ENCODE results near the gene CATSPER3.

CATSPER3 gene

DNA sequence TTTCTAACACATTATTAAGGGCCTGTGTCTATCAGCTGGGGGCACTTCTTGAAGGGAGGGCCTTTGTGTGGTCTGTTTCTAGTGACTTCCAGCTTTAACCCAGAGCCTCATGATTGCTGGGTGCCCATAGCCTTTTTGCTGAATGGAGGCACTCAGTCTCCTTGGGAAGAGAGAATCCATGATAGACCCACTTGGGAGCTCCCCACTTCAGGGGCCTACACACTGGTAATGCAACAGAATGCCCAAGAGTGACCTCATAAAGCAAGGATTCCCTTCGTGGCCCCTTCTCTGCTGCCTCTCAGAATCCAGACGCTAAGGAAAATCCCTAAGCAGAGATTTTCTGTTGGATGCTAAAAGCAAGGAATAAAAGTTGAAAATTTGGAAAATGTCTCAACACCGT, at the start of gene CATSPER3:
CATSPER3 (plus strand) TSS at position 301 of the 400 bp plus-strand sequence; CDS start at position 386, 85 bp downstream.
- no peak for DNase-seq (ENCODE audit: low read depth in 3 of 3)

DNA sequence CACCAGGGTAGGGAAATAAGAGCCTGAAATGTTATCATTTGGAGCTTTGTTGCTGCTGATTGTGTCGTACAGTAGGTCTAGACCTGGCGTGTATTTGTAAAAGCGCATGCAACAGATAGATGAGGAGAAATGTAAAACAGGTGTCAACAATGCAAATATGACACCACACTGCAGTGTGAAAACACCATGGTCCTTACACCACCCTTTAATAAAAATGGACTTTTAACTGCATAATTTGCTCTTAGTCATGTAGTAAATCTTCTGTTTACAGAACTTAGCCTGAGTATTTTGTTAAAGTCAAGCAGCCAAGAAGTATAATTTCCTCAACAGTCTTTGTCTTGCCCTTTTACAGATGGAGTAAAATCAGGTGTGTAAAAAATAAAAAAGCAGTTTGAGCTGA, 48.8 kb upstream of the CATSPER3 start:
- DNase-seq (ENCODE audit: low read depth in 3 of 3), result no peak

- no peak for DNase-seq (ENCODE audit: low read depth in 3 of 3)
Observed at GRCh38 chr5:134920848-134921575, 46.7 kb upstream of the CATSPER3 start.

DNA sequence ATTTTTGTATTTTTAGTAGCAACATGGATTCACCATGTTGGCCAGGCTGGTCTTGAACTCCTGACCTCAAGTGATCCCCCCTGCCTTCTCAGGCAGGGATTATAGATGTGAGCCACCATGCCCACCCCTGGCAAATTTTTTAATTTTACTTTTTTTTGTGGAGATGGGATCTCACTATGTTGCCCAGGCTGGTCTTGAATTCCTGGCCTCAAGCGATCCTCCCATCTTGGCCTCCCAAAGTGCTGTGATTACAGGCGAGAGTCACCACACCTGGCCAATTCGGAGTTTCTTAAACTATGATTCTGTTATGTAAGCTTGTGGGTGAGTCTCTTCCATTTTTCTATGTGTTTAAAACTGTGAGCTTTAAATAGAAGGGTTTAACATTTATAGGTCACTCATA, 35.2 kb upstream of the CATSPER3 start:
- DNase-seq (ENCODE audit: low read depth in 3 of 3), result no peak

- no peak for DNase-seq (ENCODE audit: low read depth in 3 of 3)
Observed at GRCh38 chr5:134934202-134934601, 33.5 kb upstream of the CATSPER3 start.

DNA sequence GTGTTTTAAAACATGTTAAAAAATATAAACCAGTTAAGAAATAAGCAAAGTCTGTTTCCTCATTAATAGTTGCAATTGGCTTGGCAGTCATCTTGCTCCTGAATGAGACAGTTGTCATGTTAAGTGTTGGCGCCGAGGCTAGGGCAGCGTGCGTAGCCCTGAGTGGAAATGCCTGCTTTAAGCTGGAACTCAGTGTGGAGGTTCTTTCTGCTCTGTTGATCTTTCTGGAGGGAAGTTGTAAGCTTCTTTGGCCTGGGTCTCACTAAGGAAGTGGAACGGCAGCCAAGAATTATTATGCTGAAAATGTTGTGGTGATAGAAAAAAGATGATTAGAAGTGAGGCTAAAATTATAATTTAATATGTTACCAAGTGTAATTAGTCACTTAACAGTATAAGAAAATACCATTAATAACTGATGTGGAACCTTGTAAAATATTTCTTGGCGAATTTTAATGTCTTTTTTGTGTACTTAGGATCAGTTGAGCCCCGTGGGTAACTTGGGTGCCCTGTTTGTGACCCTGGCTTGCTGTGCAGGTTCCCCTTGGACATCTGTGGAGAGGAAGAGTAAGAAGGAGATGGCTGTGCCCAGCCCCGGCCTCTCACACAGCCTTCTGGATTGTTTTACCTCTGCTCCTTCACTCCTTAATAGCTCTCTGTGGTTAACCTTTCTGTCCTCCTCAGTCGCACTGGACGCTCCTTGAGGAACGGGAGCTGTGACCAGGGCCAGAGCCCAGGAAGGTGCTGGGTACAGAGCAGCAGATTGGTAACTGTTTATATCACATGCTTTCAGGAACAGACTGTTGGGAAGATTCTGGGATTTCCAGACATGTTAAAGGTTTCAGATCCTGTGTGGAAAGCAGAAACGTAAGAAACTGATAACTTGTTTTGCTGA, 31.8 kb upstream of the CATSPER3 start:
- DNase-seq (ENCODE audit: low read depth in 3 of 3), result no peak

GRCh38 chr5:134937526-134937925, 30.2 kb upstream of the CATSPER3 start:
- no peak for DNase-seq (ENCODE audit: low read depth in 3 of 3)

DNA sequence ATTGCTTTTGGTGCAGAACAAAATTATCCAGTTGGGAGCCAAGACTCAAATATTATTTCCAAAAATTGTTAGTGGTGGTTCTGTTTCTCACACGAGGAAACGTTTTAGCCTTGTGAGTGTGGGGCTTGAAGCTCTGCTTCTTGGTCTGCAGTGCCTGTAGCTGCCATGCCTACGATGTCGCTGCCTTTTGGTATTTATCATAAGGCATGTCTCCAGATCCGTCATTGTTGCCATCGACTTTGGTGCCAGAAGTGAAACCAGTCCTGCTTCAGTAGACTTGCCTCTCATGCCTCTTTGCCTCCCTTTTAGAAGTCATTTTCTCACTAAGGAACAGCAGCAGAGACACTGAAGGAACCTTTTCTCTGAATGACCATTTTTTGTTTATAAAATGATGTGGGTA, 29.7 kb upstream of the CATSPER3 start:
- no peak for DNase-seq (ENCODE audit: low read depth in 3 of 3)

DNA sequence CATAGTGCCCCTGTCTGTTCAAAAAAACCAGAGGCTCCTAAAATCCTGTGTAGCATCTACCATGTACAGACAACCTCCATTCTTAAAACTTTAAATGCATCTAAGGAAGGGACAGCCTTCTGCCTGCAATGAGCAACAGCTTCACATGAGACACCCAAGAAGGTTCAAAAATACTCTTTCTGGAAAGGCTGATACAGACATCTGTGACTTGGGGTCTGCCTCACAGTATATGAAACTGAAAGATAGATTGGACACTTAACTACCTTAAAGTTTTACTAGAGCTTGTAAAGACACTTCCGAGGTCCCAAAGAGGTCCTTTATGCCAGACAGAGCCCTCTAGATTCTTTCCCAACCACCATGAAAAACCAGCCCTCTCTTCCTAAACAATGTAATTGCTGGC, 28.2 kb upstream of the CATSPER3 start:
- DNase-seq (ENCODE audit: low read depth in 3 of 3), result no peak

- DNase-seq (ENCODE audit: low read depth in 3 of 3), result no peak
Observed at GRCh38 chr5:134943547-134943946, 24.2 kb upstream of the CATSPER3 start.

GRCh38 chr5:134944630-134945029, 23.1 kb upstream of the CATSPER3 start:
- no peak for DNase-seq (ENCODE audit: low read depth in 3 of 3)

- DNase-seq (ENCODE audit: low read depth in 3 of 3), result no peak
Observed at GRCh38 chr5:134945041-134945440, 22.7 kb upstream of the CATSPER3 start.

DNA sequence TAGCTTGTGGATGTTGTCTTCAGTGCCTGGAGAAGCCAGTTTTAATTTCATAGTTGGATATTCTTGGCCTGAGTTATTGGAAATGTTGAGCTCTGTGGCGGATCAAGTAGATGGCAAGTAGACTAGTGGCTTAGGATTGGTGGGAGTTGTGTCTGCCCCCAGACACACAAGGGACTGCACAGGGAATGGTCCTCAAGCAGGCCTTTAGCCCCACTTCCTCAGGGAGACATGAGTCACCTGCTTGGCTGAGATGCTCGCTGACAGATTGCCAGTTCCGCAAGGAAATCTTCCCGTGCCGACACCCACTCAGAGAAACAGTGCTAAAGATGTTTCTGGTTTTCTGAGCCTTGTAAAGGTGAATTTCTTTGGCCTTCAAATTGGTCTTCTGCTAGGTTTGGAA, 18.8 kb upstream of the CATSPER3 start:
- no peak for DNase-seq (ENCODE audit: low read depth in 3 of 3)

DNA sequence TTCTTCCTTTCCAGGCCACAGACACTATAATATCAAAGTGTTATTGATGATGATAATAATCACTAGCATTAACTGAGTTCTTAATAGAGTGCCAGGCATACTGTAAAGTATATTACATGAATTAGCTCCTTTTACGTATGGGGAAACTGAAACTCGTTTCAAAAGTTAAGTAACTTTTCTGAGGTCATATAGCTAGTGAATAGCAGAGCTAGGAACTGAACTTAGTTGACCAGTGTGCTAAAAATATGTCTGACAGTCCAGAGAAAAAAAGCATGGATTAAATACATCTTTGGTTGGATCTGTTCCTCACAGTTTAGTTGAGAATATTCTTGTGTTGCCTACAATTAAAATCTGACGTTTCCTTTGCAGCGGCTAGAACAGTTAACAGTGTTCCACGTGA, 18.4 kb upstream of the CATSPER3 start:
- DNase-seq (ENCODE audit: low read depth in 3 of 3), result no peak

DNA sequence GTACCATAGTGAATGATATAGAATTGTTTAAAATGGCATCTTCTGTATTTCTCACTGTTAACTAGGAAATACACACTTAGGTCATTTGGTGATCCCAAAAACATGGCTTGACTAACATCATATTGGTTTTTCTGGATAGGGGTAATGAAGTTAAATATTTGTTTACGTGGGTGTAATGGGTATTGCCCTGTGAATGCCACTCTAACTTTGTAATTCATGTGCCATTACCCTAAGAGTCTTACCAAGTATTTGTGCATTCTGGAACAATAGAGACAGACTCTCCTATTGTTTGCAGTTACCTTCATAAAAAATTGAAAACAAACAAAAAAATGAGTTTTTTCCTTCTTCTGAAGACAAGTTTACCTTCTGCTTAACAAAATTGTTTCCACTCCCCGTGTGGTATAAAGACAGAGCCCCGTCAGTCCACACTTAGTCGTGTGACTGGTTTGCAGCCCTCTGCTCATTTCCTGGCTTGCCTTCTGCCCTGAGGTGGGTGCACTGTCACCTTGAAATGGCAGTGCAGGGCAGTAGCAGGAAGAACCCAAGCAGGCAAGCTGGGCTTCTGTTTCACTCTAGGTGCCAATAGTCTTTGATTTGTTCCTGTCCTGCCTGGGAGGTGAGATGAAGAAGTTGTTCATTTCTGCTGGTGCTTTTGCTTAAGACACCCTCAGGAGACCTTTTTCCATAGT, 9.6 kb upstream of the CATSPER3 start:
- no peak for DNase-seq (ENCODE audit: low read depth in 3 of 3)

- no peak for DNase-seq (ENCODE audit: low read depth in 3 of 3)
Observed at GRCh38 chr5:134958755-134959154, 9.0 kb upstream of the CATSPER3 start.

- DNase-seq (ENCODE audit: low read depth in 3 of 3), result no peak
Observed at GRCh38 chr5:134963098-134963497, 4.6 kb upstream of the CATSPER3 start.

DNA sequence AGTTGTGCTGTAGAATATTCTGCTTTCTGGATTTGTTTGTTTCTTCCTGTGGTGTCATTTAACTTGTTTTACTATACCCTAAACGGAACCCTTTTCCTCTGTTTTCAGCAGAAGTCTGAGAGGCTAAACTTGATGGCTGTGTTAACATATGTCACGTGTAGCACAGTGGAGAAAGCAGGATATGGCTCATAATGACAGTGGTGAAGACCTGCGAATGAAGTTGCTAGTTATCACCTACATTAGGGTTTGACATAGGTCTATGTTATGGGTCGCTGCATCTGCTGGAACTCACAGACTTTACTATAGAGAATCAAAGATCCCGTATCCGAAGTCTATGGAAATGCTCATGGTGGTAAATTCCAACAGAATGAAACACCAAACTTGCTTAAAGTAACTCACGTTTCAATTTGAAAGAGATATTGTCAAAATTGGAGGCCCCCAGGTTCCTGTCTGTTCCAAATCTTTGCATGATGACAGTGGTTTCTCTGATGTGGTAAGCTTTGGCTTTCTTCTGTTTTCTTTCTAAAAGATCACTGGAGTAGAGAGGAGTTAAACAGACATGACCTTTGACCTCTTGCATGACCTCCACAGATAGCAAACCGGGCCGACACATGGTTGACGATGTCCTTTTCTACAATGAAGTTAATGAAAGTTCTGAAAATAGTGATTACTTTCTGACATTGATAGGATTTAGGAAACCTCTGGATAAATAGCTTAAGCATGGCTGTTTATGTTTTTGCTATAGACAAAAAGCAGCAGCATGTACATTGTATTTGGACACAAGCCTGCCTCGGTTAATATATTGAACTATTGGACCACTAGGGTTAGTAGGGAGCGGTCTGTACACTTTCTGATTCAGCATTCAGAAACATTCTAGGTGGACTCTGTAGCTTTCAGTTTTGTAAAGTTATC, 3.1 kb upstream of the CATSPER3 start:
- no peak for DNase-seq (ENCODE audit: low read depth in 3 of 3)

DNA sequence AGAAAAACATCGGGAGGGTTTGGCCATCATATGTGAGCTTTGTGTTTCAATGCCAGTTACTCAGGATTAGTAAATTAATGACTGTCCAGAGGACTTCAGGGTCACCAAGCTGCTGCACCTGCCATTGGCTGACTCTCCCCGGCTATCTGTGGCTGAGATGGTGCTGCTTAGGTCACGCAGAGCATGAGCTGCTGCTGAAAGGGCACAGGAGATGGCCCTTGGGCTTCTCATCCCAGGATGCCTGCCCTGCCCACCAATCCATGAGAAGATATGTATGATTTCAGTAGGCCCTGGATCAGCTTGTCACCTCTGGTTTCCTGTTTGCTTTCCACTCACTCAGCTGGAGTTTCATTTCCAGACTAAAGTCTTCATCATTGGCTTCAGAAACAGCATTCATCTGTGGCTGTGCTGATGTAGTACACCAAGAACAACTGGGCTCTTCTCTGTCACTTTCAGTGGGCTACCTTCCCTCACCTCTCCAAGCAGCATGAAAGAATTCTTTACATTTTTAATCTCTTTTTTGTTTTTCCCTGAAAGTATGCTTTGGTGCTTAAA, 2.4 kb upstream of the CATSPER3 start:
- no peak for DNase-seq (ENCODE audit: low read depth in 3 of 3)

GRCh38 chr5:134968055-134968454, 348 bp downstream of the CATSPER3 start:
- DNase-seq (ENCODE audit: low read depth in 3 of 3), result no peak

- DNase-seq (ENCODE audit: low read depth in 3 of 3), result no peak
Observed at GRCh38 chr5:134969166-134969565, 1.5 kb downstream of the CATSPER3 start.

All from stimulated activated CD4-positive, alpha-beta T cell treated with anti-CD3 and anti-CD28 coated beads, TNF-alpha, amount 100 ng/mL, for 24 hours (primary cell).